GM18517 (cell line): ENCODE results near the gene LYZL2.
"Not testable (repeated sequence)": the region's sequence is repeated elsewhere in the genome, so short reads cannot be mapped to it uniquely, and the experiment has no call there.

ENCODE experiments used
- ATAC-seq: cut with Tn5 transposase; IDR thresholded peaks from one replicate; pipeline ENCODE4 v1.9.1; 2021; ENCODE audit warnings: mild to moderate bottlenecking, moderate library complexity; ENCODE audit not compliant: unreplicated experiment

LYZL2 gene

GRCh38 chr10:30629653-30630052, at the start of gene LYZL2:
Gene LYZL2 (minus strand): TSS chr10:30629753. CDS start chr10:30626915, 2,838 bp downstream.
- no peak for ATAC-seq

GRCh38 chr10:30677616-30678015, 48.1 kb upstream of the LYZL2 start:
- not testable (repeated sequence) for ATAC-seq

- ATAC-seq = not testable (repeated sequence)
Observed at GRCh38 chr10:30677146-30677545, 47.6 kb upstream of the LYZL2 start.

GRCh38 chr10:30675791-30676718, 46.5 kb upstream of the LYZL2 start:
- ATAC-seq = no peak

- ATAC-seq = no peak
Observed at GRCh38 chr10:30674796-30675195, 45.2 kb upstream of the LYZL2 start.

GRCh38 chr10:30673262-30673661, 43.7 kb upstream of the LYZL2 start:
- ATAC-seq = not testable (repeated sequence)

- not testable (repeated sequence) for ATAC-seq
Observed at GRCh38 chr10:30672338-30672737, 42.8 kb upstream of the LYZL2 start.

GRCh38 chr10:30671026-30671616, 41.6 kb upstream of the LYZL2 start:
- ATAC-seq = no peak

GRCh38 chr10:30667982-30668381, 38.4 kb upstream of the LYZL2 start:
- not testable (repeated sequence) for ATAC-seq

GRCh38 chr10:30663403-30663802, 33.9 kb upstream of the LYZL2 start:
- peak; percentile 89 for ATAC-seq

GRCh38 chr10:30662814-30663213, 33.3 kb upstream of the LYZL2 start:
- ATAC-seq = no peak

GRCh38 chr10:30660314-30660713, 30.8 kb upstream of the LYZL2 start:
- not testable (repeated sequence) for ATAC-seq

GRCh38 chr10:30656233-30656632, 26.7 kb upstream of the LYZL2 start:
- ATAC-seq = no peak

- not testable (repeated sequence) for ATAC-seq
Observed at GRCh38 chr10:30655001-30655400, 25.4 kb upstream of the LYZL2 start.

GRCh38 chr10:30651470-30652397, 22.2 kb upstream of the LYZL2 start:
- not testable (repeated sequence) for ATAC-seq

GRCh38 chr10:30647089-30647488, 17.5 kb upstream of the LYZL2 start:
- no peak for ATAC-seq

GRCh38 chr10:30645340-30645827, 15.8 kb upstream of the LYZL2 start:
- ATAC-seq = no peak

- ATAC-seq = not testable (repeated sequence)
Observed at GRCh38 chr10:30644408-30644861, 14.9 kb upstream of the LYZL2 start.

GRCh38 chr10:30643557-30644199, 14.1 kb upstream of the LYZL2 start:
- not testable (repeated sequence) for ATAC-seq

- not testable (repeated sequence) for ATAC-seq
Observed at GRCh38 chr10:30642856-30643255, 13.3 kb upstream of the LYZL2 start.
